Measurements from ENCODE around the gene PTPRT.

The PTPRT gene

GRCh38 chr20:43159994-43160393, 29.7 kb downstream of the PTPRT start:
- CTCF ChIA-PET = no interaction called here

GRCh38 chr20:43155366-43156100, 34.2 kb downstream of the PTPRT start:
- H3K27ac ChIP-seq (ENCODE audit: extremely low read depth, low read depth, low read length) = no peak overlapping the region
- no peak overlapping the region for H3K4me3 ChIP-seq (ENCODE audit: low read depth, low read length)
- no peaks in the 10 kb centered on the region for H3K4me1 ChIP-seq (ENCODE audit: control insufficient read depth, insufficient read depth, low read length)
- H3K36me3 ChIP-seq (ENCODE audit: control insufficient read depth in 2 of 2, insufficient read depth in 1 of 2, low read length in 2 of 2) = no peaks in the 10 kb centered on the region
- ChIA-PET POLR2A (no interaction called here), CTCF (no interaction called here)
- H3K9me3 ChIP-seq (ENCODE audit: control insufficient read depth, insufficient read depth, low read depth, low read length) = no peaks in the 10 kb centered on the region
- TF ChIP-seq SP3 (tag by site-specific recombination; IDR thresholded peaks at IDR 0.05) (no peak), ZNF280D (tag by site-specific recombination; IDR thresholded peaks at IDR 0.05) (no peak), ZNF600 (tag by site-specific recombination; IDR thresholded peaks at IDR 0.05) (no peak), REPIN1 (tag by site-specific recombination; IDR thresholded peaks at IDR 0.05; ENCODE audit: low read depth) (no peak), GLI2 (tag by site-specific recombination; IDR thresholded peaks at IDR 0.05; ENCODE audit: borderline replicate concordance, low read depth) (no peak), YY1 (tag by site-specific recombination; IDR thresholded peaks at IDR 0.05) (no peak), PRDM10 (tag by site-specific recombination; IDR thresholded peaks at IDR 0.05) (no peak), ZNF148 (tag by site-specific recombination; IDR thresholded peaks at IDR 0.05; ENCODE audit: borderline replicate concordance) (no peak), ZNF324 (tag by site-specific recombination; IDR thresholded peaks at IDR 0.05) (no peak), ZNF302 (tag by site-specific recombination; IDR thresholded peaks at IDR 0.05; ENCODE audit: low read depth) (no peak), ZNF366 (tag by site-specific recombination; conservative IDR thresholded peaks at IDR 0.05) (no peak), ZBTB10 (tag by site-specific recombination; IDR thresholded peaks at IDR 0.05) (no peak), ZBTB48 (tag by site-specific recombination; IDR thresholded peaks at IDR 0.05) (no peak), ZNF747 (tag by site-specific recombination; IDR thresholded peaks at IDR 0.05) (no peak)

More at GRCh38 chr20:43159994-43160393, 29.7 kb downstream of the PTPRT start:
- Histone ChIP-seq H3K4me1 (ENCODE audit: control insufficient read depth, insufficient read depth, low read length) (no peaks in the 10 kb centered on the region), H3K4me3 (ENCODE audit: low read depth, low read length) (no peak overlapping the region), H3K27ac (ENCODE audit: extremely low read depth, low read depth, low read length) (no peak overlapping the region), H3K9me3 (ENCODE audit: control insufficient read depth, insufficient read depth, low read depth, low read length) (no peaks in the 10 kb centered on the region), H3K36me3 (ENCODE audit: control insufficient read depth in 2 of 2, insufficient read depth in 1 of 2, low read length in 2 of 2) (no peaks in the 10 kb centered on the region)
- POLR2A ChIA-PET = no interaction called here
- TF ChIP-seq ZNF488 (tag by site-specific recombination; IDR thresholded peaks at IDR 0.05) (no peak), ZBTB8A (tag by site-specific recombination; IDR thresholded peaks at IDR 0.05) (no peak), MZF1 (tag by site-specific recombination; IDR thresholded peaks at IDR 0.05; ENCODE audit: borderline replicate concordance) (no peak), ZNF747 (tag by site-specific recombination; IDR thresholded peaks at IDR 0.05) (no peak), ZNF239 (tag by site-specific recombination; IDR thresholded peaks at IDR 0.05) (no peak)
